Measurements from ENCODE around the gene RXFP1.

RXFP1 gene

DNA sequence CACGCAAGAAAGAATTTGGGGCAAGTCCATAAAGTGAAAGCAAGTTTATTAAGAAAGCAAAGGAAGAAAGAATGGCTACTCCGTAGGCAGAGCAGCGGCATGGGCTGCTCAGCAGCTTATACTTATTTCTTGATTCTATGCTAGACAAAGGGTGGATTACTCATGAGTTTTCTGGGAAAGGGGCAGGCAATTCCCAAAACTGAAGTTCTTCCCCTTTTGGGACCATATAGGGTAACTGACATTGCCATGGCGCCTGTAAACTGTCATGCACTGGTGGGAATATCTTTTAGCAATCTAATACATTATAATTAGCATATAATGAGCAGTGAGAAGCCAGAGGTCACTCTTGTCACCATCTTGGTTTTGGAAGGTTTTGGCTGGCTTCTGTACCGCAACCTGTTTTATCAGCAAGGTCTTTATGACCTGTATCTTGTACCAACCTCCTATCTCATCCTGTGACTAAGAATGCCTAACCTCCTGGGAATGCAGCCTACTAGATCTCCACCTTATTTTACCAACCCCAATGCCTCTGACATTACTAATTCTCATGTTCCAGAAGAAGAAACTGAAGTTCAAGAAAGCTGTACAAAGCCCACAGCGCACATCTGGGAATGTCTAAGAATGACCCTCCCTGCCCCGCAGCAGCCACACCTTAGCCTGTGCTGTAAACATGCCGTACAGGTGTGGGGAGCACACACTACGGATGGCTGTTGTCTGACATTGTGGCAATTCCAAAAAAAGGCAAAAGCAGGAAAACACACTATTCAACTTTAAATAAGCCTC is 18.6 kb downstream of the RXFP1 start:
- no peak overlapping the region for H3K4me3 ChIP-seq (ENCODE audit: low read depth, low read length)
- TF ChIP-seq, protein P1, sequence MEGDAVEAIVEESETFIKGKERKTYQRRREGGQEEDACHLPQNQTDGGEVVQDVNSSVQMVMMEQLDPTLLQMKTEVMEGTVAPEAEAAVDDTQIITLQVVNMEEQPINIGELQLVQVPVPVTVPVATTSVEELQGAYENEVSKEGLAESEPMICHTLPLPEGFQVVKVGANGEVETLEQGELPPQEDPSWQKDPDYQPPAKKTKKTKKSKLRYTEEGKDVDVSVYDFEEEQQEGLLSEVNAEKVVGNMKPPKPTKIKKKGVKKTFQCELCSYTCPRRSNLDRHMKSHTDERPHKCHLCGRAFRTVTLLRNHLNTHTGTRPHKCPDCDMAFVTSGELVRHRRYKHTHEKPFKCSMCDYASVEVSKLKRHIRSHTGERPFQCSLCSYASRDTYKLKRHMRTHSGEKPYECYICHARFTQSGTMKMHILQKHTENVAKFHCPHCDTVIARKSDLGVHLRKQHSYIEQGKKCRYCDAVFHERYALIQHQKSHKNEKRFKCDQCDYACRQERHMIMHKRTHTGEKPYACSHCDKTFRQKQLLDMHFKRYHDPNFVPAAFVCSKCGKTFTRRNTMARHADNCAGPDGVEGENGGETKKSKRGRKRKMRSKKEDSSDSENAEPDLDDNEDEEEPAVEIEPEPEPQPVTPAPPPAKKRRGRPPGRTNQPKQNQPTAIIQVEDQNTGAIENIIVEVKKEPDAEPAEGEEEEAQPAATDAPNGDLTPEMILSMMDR (conservative IDR thresholded peaks at IDR 0.05; ENCODE audit: low read depth, low read length), result no peak
- no peak for DNase-seq (ENCODE audit: low read depth)

DNA sequence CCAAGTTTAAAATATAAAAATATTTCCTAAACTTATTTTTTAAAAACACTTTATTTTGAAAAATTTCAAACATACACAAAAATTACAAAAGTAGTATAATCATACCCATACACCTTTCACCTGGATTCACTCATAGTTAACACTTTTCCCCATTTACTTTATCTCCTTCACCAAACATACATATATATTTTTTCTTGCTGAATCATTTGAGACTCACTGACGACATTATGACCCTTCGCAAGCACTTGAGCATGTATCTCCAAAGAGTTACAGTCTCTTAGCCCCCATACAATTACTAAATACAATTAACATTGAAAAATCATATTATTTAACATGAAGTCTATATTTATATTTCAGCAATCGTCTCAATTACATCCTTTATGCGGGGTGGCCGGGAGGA is 19.8 kb downstream of the RXFP1 start:
- DNase-seq (ENCODE audit: low read depth), result no peak
- H3K4me3 ChIP-seq (ENCODE audit: low read depth, low read length), result no peak overlapping the region
- TF ChIP-seq, protein P1 (conservative IDR thresholded peaks at IDR 0.05; ENCODE audit: low read depth, low read length), result no peak

DNA sequence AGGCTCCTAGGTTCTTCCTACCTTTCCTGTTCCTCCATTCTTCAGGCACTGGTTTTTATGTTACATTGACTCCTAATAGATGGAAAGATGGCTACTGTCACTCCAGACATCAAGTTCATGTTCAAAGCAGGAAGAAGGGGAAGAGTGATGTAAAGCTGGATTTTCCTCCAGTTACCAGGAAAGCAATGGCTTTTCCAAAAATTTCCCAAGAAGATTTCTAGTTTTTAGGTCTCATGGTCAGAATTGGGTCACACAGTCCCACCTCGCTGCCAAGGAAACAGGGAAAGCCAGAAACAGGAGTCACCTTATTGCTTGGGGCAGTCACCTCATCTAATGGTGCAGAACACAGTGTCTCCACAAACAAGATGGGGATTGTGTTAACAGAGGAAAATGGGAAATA is 21.5 kb downstream of the RXFP1 start:
- TF ChIP-seq, protein P1 (conservative IDR thresholded peaks at IDR 0.05; ENCODE audit: low read depth, low read length), result no peak
- no peak overlapping the region for H3K4me3 ChIP-seq (ENCODE audit: low read depth, low read length)
- DNase-seq (ENCODE audit: low read depth), result no peak

DNA sequence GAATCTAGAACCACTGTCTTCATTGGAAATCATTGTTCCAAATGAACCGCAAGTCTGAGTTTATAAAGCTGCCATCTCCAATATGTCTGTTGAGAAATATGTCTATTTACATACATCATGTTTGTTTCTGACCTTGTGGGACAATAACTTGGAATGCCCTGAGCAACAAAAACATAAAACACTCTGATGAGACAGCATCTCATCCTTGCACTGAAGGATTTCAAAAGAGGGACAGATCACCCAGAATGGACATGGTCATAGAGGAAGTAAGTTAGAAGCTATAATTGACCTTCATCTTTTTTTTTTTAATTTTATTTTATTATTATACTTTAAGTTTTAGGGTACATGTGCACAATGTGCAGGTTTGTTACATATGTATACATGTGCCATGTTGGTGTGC is 22.5 kb downstream of the RXFP1 start:
- no peak overlapping the region for H3K4me3 ChIP-seq (ENCODE audit: low read depth, low read length)
- DNase-seq (ENCODE audit: low read depth), result no peak
- TF ChIP-seq, protein P1 (conservative IDR thresholded peaks at IDR 0.05; ENCODE audit: low read depth, low read length), result no peak

DNA sequence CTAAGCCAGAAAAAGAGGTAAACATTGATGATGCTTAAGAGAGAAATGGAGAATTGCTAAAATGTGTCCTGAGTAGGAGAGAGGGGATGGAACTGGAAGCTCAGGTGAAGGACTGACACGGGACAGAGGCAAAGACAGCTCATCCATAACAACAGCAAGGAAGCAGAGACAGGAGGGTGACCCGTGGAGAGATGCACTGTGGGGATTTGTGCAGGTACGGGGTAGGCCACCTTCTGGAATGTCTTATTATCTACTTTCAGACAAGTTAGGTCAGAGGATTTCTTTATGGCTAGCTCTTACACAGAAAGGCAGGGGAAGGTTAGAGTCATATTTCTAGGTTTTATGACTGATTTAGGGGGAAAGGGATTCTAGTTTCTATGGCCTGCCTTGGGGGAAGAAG is 31.7 kb downstream of the RXFP1 start:
- DNase-seq (ENCODE audit: low read depth), result no peak
- H3K4me3 ChIP-seq (ENCODE audit: low read depth, low read length), result no peak overlapping the region
- TF ChIP-seq, protein P1 (conservative IDR thresholded peaks at IDR 0.05; ENCODE audit: low read depth, low read length), result no peak

DNA sequence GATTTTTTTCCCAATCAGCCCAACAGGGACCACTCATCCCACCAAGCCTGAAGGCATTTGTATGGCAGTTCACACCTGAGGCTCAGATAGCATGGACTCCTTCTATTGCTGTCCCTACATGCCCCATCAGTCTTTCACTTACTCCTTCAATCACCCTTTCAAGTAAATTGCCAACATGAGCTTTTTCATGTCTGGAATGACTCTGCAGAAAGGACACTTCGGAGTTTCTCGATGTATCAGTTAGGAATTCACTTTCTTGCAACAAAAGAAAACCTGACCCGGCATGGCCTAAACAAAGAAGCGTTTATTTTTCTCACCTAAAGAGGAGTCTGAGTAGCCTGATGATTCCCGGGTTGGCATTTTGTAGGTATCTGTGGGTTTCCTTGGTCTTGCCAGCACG is 38.6 kb downstream of the RXFP1 start:
- no peak overlapping the region for H3K4me3 ChIP-seq (ENCODE audit: low read depth, low read length)
- TF ChIP-seq, protein P1 (conservative IDR thresholded peaks at IDR 0.05; ENCODE audit: low read depth, low read length), result no peak
- DNase-seq (ENCODE audit: low read depth), result no peak

DNA sequence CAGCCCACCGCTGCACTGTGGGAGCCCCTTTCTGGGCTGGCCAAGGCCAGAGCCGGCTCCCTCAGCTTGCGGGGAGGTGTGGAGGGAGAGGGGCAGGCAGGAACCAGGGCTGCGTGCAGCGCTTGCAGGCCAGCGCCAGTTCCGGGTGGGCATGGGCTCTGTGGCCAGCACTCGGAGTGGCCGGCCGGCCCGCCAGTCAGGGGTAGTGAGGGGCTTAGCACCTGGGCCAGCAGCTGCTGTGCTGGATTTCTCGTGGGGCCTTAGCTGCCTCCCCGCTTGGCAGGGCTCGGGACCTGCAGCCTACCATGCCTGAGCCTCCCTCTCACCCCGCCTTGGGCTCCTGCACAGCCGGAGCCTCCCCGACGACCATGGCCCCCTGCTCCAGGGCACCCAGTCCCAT is 45.2 kb downstream of the RXFP1 start:
- H3K4me3 ChIP-seq (ENCODE audit: low read depth, low read length), result no peak overlapping the region
- TF ChIP-seq, protein P1 (conservative IDR thresholded peaks at IDR 0.05; ENCODE audit: low read depth, low read length), result no peak
- no peak for DNase-seq (ENCODE audit: low read depth)
